ENCODE results near the gene TUBB3.
A peak's percentile ranks its signal among the peaks of the same experiment; 100 is the strongest.
"Not testable (repeated sequence)": the region's sequence is repeated elsewhere in the genome, so short reads cannot be mapped to it uniquely, and the experiment has no call there.

TUBB3 gene

DNA sequence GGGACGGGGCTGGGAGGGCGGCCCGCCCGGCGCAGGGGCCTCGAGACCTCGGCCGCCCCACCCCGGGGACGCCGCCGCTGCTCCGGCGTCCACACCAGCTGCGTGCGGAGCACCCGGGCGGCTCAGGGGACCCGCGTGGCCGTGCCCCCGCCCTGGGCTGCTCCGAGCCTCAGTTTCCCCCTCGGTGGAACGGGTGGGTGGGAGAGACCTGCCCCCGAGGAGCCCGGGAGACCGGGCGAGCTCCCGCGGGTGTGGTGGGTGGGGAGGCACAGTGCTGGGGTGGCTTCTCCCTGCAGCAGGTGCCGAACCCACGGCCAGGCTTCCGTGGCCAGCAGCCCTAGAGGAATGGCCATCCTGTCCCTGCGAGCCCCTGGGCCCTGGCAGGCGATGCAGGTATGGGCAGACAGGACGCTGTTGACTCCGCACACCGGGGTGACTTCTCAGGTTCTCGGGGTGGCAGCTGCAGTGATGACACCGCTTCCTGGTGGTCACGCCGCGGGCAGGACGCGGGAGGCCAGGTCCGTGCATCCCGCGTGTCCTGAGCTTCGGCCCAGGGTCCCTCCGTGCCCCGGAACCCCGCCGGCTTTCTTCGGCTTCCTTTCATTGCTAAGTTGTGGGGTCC lies 26.1 kb downstream of the TUBB3 start:
- no peak for DNase-seq

GRCh38 chr16:89949756-89950155 lies 26.6 kb downstream of the TUBB3 start:
- DNase-seq = no peak

- DNase-seq = no peak
Measured at GRCh38 chr16:89951509-89951908, 28.4 kb downstream of the TUBB3 start.

DNA sequence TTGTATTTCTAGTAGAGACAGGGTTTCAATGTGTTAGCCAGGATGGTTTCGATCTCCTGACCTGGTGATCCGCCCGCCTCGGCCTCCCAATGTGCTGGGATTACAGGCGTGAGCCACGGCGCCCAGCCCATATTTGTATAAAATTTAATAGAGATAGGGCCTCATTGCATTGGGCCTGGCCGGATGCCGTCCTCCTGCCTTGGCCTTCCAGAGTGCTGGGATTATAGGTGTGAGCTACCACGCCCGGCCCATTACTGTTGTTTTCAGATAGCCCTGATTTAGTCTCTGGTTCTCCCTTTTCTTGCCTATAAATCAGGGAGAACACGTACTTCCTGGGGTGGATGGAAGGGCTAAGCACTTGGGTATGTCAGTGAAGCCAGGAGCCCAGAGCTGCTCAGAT lies 28.9 kb downstream of the TUBB3 start:
- no peak for DNase-seq

GRCh38 chr16:89952551-89952950 lies 29.4 kb downstream of the TUBB3 start:
- no peak for DNase-seq

- DNase-seq = no peak
Measured at GRCh38 chr16:89953671-89954406, 30.7 kb downstream of the TUBB3 start.

DNA sequence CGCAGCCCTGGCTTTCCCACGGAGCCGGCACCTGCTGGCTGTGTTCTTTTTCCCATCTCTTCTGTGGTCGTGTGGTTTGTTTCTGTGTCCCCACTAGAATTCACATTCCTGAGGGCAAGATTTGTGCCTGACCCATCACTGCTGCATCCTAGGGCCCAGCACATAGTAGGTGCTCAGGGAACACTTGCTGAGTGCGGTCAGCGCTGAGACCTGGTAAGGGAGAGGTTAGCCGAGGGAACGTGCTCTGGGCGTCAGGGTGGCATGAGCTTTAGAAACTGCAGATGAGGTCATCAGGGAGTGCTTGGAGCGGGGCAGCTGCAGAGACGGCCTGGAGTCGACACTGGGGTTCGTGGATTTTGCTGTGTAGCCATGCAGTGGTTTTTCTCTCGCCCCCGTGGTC lies 31.3 kb downstream of the TUBB3 start:
- DNase-seq = no peak

DNA sequence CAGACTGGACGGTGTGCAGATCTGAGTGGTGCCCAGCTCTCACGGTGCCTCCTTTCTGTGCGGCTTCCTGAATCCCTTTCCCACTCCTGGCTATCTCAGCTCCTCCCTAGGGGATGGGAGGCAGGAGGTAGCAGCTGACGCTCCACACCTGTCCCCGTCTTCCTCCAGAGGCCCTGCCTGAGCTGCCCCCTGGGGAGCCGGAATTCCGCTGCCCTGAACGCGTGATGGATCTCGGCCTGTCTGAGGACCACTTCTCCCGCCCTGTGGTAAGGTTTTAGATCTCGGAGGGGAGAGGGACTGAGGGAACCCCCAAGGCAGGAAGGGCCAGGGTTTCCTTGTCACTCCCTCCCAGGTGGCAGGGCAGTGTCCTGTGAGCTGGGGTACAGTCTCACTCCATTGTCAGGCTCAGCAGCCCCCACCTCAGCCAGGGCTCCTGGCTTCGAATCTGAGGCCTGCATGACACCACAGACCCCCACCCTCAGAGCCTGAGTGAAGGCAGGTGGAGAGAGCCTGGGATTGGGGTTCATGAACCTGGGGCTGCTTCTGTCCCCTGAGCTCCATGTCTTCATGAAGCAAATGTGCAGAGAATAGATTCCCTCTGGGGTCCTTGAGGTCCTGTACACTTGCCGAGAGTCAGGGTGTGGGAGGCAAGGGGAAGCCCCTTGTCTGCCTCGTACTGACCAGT lies 32.0 kb downstream of the TUBB3 start:
- DNase-seq = no peak

DNA sequence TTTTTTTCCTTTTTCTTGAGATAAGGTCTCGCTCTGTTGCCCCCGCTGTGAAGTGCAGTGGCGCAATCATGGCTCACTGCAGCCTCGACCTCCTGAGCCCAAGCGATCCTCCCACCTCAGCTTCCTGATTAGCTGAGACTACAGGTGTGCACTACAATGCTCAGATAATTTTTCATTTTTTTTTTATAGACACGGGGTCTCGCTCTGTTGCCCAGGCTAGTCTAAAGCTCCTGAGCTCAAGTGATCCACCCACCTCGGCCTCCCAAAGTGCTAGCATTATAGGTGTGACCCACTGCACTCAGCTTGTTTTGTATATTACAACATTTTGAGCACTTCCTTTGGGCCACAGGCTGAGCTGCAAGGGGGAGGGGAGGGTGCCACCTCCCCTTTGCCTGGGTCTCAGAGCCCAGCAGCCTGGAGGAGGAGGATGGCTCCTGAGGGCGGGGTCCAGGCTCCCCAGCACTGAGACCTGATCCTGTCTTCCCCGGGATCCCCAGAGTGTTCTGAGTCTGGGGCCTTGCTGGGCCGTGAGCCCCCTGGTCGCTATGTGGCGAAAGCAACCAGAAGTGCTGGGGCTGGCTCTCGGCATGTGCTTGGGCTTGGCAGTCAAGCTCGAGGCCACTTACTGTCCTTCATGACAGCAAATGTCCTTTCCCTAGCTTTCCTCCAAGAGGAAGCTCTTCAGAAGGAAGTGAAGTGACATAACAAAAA lies 33.5 kb downstream of the TUBB3 start:
- no peak for DNase-seq

DNA sequence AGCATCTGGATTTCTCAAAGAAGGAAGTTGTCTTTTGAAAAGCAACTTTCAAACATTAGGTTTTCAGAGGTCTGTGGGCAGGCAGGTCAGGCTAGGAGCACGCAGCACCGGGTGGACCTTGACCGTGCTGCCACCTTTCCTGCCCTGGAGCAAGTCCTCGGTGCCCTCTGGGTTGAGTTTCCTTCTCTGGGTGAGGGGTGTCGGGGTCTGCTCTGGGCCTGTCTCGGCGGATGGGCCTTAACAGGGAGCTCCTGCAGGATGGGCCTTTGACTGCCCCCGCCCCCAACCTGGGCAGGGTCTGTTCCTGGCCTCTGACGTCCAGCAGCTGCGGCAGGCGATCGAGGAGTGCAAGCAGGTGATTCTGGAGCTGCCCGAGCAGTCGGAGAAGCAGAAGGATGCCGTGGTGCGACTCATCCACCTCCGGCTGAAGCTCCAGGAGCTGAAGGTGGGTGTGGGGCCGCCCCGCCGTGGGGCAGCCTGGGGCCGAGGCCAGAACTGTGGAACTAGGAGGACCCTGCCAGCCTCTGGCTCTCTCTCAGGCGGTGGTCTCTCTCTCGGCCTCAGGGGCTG lies 34.2 kb downstream of the TUBB3 start:
- no peak for DNase-seq

- peak; percentile 15 for DNase-seq
Measured at GRCh38 chr16:89958068-89958467, 34.9 kb downstream of the TUBB3 start.

- no peak for DNase-seq
Measured at GRCh38 chr16:89958596-89958995, 35.5 kb downstream of the TUBB3 start.

DNA sequence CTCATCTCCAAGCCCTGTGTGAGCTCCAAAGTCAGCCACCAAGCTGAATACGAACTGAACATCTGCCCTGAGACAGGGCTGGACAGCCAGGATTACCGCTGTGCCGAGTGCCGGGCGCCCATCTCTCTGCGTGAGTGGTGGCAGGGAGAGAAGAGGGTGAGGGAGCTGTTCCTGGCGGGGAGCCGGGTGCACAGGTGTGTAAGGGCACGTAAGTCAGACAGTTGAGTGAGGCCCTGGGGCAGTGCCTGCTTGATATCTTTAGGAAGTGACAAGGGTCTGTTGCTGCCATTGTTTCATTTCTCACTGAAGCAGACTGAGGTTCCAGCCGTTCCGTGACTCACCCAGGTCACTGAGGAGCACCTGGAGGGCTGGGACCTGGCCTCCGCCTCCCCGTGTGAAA lies 37.8 kb downstream of the TUBB3 start:
- no peak for DNase-seq

- DNase-seq = no peak
Measured at GRCh38 chr16:89961920-89962319, 38.8 kb downstream of the TUBB3 start.

DNA sequence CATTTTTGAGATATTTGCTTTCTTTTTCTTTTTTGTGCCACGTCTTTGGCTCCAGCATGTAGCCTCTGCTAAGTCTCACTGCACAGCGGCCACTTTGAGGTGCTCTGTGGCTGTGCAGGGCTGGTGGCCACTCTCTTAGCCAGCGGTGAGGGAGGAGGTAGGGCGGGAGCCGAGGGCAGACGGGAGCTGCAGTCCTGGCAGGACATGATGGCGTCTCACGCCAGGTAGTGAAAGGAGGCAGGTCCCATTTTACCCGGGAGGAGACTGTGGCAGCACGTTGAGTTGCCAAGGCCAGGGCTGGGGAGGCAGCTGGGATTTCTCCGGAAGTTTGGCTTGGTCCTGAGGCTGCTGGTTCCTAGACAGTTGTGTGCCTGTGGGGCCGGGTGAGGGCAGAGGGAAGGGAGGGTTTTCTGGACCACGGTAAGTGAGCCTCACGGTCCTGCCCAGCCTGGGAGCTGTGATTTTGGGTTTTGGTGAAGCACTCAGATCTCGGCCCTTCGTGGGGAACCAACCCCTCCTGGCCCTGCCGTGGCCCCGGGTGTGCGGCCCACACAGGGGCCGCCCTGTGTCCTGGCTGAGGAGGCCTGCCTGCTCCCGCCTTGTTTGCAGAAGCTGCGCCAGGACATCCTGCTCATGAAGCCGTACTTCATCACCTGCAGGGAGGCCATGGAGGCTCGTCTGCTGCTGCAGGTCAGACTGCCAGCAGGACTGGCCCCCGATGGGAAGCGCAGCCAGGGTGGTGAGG lies 39.8 kb downstream of the TUBB3 start:
- DNase-seq = no peak

DNA sequence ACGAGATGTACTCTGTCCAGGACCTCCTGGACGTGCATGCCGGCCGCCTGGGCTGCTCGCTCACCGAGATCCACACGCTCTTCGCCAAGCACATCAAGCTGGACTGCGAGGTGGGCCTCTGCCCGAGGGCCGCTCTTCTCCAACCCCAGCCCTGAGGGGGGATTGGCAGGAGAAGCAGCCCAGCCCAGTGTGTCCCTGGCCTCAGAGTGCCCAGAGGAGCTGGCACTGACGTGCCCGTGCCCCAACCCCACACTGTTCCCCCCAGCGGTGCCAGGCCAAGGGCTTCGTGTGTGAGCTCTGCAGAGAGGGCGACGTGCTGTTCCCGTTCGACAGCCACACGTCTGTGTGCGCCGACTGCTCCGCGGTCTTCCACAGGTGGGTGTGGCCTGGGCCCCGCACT lies 41.1 kb downstream of the TUBB3 start:
- no peak for DNase-seq

DNA sequence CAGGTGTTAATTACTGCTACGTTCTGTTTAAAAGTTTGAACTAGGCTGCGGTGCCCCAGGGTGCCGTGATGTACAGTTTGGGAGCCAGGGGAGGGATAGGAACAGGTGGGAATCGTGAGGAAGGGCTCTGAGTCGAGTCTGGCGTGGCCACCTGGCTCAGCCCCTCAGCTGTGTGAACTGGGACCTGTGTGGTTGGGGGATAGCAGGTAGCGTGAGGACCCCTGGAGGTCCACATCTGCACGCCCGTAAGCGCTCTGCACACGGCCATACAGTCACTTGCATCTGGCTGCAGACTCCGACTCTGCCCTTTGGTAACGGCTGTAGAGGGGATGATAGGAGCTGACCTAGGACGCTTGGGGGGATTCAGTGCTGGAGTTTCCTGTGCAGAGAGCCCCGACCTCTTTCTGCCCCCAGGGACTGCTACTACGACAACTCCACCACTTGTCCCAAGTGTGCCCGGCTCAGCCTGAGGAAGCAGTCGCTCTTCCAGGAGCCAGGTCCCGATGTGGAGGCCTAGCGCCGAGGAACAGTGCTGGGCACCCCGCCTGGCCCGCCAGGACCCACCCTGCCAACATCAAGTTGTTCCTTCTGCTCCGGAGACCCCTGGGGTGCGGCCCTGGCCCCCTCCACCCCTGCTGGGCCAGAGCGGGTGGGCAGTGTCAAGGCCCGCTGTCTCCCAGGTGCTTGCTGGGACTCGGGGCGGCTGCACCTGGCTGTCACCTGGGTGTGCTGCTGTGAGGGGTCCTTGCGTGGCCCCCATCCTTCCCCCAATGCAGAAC lies 42.5 kb downstream of the TUBB3 start:
- DNase-seq = no peak

- DNase-seq = no peak
Measured at GRCh38 chr16:89966756-89967155, 43.6 kb downstream of the TUBB3 start.

DNA sequence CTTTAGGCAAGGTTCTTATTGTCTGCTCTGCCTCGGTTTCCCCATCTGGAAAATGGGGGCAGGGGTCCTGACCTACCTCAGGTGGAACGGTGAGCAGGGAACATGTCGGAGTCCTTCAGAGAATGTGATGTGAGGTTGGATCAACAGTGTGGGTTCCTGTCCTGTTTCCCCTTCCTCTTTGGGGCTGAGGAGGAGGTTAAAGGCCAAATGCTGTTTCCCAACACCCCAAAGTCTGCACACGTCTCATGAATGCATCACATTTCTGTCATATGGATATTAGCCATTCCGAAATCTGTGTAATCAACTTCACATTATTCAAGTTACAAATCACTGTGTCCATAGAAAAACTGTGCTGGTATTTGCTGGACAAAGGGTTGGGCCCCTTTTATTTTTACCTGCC lies 44.3 kb downstream of the TUBB3 start:
- DNase-seq = not testable (repeated sequence)

- not testable (repeated sequence) for DNase-seq
Measured at GRCh38 chr16:89968074-89968473, 44.9 kb downstream of the TUBB3 start.

GRCh38 chr16:89969741-89970410 lies 46.7 kb downstream of the TUBB3 start:
- DNase-seq = no peak

Data from CD4-positive, alpha-beta T cell treated with Interleukin-12 subunit alpha and Interleukin-12 subunit beta, for 1 hour (primary cell).